Stimulated activated CD4-positive, alpha-beta T cell treated with anti-CD3 and anti-CD28 coated beads, Interleukin-4, amount 100 ng/mL, for 48 hours (primary cell): Measurements from ENCODE around the gene RYK.

Source experiments
- DNase-seq, 2 donors: peaks; one replicate each; pipeline ENCODE4 v3.0.0-alpha.2; 2020; ENCODE audit warnings: low read depth in 2 of 2

Gene RYK

GRCh38 chr3:134149286-134149685 lies 101.4 kb downstream of the RYK start:
- no peak for DNase-seq

DNA sequence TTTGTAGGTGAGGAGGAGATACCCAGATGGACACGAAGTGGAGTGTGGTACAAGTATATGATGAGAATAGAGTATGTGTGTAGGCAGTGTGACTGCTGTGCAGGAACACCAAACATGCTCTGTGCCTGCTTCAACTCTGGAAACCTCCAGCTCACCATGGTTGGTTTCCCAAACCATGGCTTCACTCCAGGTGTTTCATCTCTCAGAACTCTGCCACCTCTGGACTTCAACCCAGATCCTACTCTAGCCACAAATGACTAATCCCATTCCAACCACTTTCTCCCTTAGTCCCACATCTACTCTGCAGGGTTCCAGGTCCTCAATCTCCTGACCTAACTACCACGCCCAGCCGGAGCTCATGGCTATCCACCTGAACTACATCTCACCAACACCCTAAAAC lies 102.1 kb downstream of the RYK start:
- no peak for DNase-seq

- no peak for DNase-seq
These were observed 103.2 kb downstream of the RYK start for GRCh38 chr3:134147411-134147810.

DNA sequence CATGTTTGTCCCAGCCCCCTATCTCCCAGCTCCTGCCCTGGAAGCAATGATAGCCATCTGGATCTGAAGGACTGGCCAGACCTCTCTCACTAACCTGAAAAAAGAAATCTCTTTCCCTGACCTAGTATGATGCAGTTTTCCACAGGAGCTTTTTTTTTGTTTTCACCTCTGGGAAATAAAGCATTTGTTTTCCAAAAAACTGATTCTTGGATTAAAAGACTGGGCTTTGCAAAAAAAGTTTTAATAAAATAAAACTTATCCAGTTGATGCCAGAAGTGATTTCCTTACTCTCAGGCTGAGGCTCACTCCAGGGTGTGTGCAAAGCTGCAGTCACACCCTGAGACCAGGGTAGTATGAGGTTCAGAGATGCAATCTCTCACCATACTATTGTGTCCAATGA lies 104.0 kb downstream of the RYK start:
- no peak for DNase-seq

- DNase-seq: no peak
These were observed 105.5 kb downstream of the RYK start for GRCh38 chr3:134145183-134145582.

DNA sequence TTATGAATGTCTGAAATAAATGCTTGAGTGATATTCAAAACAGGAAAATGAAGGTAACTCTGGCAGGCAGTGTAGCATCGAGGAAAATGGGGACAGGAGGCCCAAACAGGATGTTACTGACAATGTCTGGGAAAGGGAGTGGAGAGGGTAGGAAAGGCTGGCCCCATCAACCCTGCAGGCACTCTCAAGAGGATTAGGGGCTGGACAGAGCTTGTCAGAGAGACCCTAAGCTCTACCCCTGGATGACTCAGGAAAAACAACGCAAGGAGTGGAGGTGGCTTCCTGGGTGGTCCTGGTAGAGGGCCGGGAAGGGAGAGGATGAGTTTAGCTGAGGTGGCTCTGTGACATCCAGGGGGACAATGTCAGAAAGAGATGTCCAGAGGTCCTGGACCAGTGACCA lies 106.0 kb downstream of the RYK start:
- DNase-seq: no peak

GRCh38 chr3:134143828-134144401 lies 106.7 kb downstream of the RYK start:
- DNase-seq: no peak

GRCh38 chr3:134136604-134137003 lies 114.1 kb downstream of the RYK start:
- DNase-seq: no peak

DNA sequence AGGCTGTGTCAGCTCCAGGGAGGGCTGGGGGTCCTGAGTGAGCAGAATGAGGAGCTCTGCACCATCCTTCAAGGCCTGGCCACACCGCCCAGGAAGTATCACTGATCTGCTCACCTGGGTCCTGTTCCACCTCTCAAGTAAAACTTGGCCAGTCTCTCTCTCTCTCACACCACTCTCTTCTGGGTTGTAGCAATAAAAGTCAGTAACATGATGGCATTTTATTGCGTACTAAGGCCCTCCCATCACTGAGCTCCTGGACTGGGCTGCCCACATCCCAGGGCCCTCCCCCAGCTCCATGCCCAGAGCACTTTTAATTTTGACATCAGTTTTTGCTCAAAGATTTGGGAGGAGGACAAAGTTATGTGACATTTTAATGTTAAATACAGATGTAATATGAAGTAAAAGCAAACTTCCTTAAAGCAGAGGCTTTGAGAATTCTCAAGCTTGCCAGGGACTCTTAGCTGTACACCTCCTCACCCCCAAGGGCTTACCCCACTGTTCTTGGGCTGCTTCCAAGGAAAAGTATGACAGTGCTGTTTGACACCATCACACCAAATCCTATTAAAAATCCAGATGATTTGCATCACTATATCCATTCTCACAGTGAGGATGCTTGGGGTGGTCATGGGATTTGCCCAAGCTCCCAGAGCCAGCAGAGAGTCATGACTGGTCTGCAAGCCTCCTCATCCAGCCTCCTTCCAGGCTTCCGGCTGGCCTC lies 115.8 kb downstream of the RYK start:
- no peak for DNase-seq

- DNase-seq: no peak
These were observed 116.4 kb downstream of the RYK start for GRCh38 chr3:134134240-134134639.

DNA sequence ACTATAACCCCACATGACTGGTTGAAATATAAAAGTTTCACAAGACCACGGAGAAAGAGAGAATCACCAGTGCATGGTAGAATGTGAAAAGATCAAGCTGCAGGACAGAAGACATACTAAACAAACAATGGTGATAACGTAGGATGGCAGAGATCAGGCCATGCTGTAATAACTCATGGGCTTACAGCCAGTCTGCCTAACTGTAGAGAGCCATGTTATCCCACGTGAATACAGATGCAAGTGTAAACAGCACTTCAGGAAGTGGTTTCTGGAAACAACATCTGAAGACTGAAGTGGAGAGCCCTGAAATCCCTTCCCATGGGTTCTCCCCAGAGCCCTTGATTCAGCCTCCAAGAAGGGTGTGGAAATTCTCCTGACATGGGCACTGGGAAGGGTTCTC lies 117.7 kb downstream of the RYK start:
- no peak for DNase-seq

DNA sequence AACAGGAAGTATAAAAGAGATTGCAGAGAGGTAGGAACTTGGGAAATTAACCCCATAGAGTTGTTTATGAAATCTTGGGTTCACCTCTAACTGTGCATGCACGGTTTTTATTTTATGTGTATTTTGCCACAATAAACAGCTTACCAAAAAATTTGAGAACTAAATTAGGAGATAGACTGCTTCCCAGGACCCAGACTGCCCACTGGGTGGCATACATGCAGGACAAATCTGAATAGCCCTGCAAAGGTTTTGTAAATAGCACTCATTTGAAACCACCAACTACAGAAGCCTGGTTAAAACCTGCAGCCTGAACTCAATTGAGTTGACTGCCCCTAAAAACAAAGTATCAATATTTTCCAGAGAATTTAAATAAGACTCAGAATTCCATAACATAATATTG lies 124.5 kb downstream of the RYK start:
- DNase-seq: no peak

DNA sequence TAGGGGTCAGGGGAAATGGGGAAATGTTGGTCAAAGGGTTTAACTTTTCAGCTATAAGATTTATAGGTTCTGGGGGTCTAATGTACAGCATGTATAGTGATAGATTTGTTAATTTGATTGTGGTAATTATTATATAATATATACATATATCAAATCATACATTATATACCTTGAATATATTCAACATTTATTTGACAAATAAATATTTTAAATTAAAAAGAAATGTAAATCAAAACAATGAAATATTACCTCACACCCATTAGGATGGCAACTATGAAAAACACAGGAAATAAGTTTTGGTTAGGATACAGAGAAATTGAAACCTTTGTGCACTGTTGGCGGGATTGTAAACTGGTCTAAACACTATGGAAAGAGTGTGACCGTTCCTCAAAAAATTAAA lies 135.9 kb downstream of the RYK start:
- DNase-seq: no peak

DNA sequence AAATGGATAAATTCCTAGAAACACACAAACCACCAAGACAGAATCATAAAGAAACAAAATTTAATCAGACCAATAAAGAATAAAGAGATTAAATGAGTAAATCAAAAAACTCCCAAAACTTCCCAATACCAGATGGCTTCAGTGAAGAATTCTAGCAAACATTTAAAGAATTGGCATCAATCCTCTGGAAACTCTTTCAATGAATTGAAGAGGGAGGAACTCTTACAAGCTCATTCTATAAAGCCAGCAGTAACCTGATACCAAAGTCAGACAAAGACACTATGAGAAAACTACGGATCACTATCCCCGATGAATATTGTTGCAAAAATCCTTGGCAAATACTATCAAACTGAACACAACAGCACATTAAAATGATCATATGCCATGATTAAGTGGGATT lies 139.0 kb downstream of the RYK start:
- no peak for DNase-seq

GRCh38 chr3:134110963-134111362 lies 139.7 kb downstream of the RYK start:
- no peak for DNase-seq
